BJ (cell line): ENCODE results near the gene TTLL10. TPM values are rescaled to one million over a fixed set of nuclear protein-coding genes. Genes with fewer than 3 reads are reported as not detected.

Source experiments
- CTCF ChIA-PET: fragments of 350-600 bp; formaldehyde crosslinking; extraction: SDS; loops from one replicate; lab custom pipeline; 2021; ENCODE audit warnings: antibody characterized with exemption, inconsistent platforms; lab: Yijun Ruan, JAX
- POLR2A ChIA-PET: fragments of 300-600 bp; sonication (Branson Sonifier 250); formaldehyde crosslinking; extraction: SDS; loops from one replicate; lab custom pipeline; 2021; ENCODE audit warnings: antibody characterized with exemption; lab: Charles Lee
- DNase-seq: peaks from one replicate; pipeline ENCODE4 v3.0.0-alpha.2; 2011; ENCODE audit warnings: low read depth
- H3K27me3 ChIP-seq: 2 replicates; pipeline ENCODE4 v1.6.0; 2011; ENCODE audit warnings: low read length; ENCODE audit not compliant: control insufficient read depth, insufficient read depth
- H3K36me3 ChIP-seq: 2 replicates; pipeline ENCODE4 v1.5.1; 2011; ENCODE audit warnings: low read length; ENCODE audit not compliant: control insufficient read depth, insufficient read depth
- H3K4me3 ChIP-seq: 2 replicates; pipeline ENCODE4 v1.5.1; 2011; ENCODE audit warnings: low read depth, mild to moderate bottlenecking, control low read depth, low read length
- CTCF ChIP-seq: IDR thresholded peaks from 2 replicates; pipeline ENCODE4 v1.5.1; 2011; ENCODE audit warnings: low read depth, mild to moderate bottlenecking, control low read depth, inconsistent platforms, low read length, moderate library complexity; ENCODE audit not compliant: insufficient read depth
- polyA plus RNA-seq: library from polyadenylated mRNA; depleted of rRNA; stranded (reverse); fragments of >200 nt; gene quantifications from 2 replicates; pipeline ENCODE4 v1.2.3, GENCODE V29; 2011

Gene TTLL10
- polyA plus RNA-seq, 1 experiment: not detected

DNA sequence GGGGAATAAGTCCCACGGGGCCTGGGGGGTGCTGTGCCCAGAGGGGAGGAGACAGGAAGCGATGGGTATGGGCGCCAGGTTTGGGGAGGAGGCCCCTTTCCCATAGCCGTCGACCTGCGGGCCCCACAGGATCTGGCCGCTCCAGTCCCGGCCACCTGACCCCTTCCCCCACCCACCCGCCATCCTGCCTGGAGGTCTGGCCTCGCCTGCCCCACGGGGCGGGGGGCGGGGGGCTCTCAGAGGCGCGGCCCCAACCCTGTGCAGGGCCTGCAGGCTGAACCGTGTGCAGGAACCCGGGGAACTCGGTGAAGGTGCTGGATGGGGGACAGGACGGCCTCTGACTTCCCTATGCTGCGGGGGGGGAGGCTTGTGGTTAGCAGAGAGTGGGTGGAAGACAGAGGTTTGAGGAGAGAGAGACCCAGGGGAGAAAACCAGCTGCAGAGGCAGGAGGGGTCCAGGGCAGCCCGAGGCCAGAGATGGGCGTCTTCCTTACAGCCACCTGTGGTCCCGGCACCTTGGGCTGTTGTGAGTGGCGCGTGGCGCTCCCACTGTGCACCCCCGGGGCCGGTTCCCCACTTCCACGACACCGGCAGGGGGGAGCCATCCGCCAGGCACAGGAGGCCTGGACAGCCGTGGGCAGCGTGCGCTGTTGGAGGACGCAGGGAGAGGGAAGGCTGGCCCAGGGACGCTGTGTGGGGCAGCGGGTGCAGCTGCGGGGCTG, 35.2 kb downstream of the TTLL10 start:
- Histone ChIP-seq H3K27me3 (peaks cover 2% of the 10 kb centered on the region; the same call in 1 of the 2 replicates), H3K36me3 (no peaks in the 10 kb centered on the region), H3K4me3 (no peak overlapping the region)
- ChIA-PET CTCF (interaction anchor here (1.2 kb wide), 1 partner anchor 18 kb away, joined by 3 read pairs; no protein-coding TSS in a partner anchor), POLR2A (interaction anchor here (0.6 kb wide), 1 partner anchor 110 kb away, joined by 6 read pairs; no protein-coding TSS in a partner anchor)
- no peak for TF ChIP-seq CTCF
- DNase-seq: no peak

- no peak for TF ChIP-seq CTCF
- no peaks in the 10 kb centered on the region; the same call in 1 of the 2 replicates for H3K36me3 ChIP-seq
- POLR2A ChIA-PET: no interaction called here
- DNase-seq: no peak
- CTCF ChIA-PET: interaction anchor here (1.0 kb wide), 1 partner anchor 9 kb away, joined by 3 read pairs; no protein-coding TSS in a partner anchor
- no peak overlapping the region for H3K4me3 ChIP-seq
- no peaks in the 10 kb centered on the region for H3K27me3 ChIP-seq
Observed at GRCh38 chr1:1210726-1211540, 37.3 kb downstream of the TTLL10 start.

DNA sequence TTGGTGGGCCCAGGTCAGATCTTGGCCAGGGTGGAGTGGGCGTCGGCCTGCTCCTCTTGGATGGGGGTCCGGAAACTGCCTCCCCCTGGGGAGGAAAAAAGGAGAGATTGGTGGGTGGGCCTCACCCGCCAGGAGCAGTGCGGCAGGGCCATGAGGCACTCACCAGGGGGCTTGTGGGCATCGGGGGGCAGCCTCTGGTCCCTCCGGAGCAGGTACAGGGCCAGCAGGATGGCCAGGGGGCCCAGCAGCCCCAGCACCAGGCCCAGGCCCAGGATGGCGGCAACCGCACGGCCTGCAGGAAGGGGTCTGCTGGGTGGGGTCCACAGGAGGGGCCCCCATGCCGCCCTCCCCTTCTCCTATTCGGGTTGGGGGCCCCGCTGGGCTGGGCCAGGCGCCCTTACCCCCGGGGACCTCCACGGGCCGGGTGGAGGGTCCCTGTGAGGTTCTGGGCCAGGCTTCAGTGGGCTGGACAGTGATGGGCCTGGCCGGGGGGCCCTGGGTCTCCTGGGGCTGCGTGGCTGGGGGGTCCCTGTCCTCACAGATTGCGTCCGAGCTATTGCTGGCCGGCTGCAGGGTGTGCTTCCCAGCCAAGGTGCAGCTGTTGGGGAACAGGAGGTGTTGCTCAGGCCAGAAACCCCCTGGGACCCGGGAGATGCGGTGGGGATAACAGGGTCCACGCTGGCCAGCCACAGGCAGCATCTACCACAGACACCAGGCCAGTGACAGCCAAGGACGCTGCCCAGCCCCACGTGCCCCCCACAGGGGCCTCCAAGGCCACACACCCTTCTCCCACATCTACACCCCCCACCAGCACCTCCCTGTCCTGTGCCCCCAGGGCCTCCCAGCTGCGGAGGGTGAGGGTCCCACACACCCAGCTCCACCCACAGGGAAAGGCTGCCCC, 38.1 kb downstream of the TTLL10 start:
- no peak for DNase-seq

DNA sequence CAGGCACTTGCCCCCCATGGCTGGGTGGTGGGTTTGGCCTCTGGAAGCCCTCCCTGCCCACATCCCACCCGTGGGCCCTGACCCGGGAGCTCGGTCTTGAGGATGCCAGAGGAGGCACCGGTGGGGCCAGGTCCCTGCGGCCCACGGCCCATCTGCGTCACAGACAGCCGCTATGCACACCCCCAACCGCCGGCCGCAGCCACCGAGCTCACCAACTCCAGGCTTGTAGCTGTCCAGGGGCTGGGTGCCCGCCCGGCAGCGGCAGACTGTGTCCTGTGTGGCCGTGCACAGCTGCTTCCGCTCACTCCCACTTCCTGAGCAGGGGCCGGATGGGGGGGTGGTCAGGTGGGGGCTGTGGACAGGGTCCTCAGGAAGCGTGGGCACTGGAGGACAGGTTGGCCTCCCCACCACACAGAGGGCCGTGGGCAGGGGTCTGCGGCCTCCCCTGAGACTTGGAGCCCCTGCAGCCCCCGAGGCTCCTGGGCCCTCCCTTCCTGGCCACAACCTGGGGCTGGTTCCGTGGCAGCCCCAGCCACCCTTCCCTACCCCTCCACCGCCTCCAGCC, 39.2 kb downstream of the TTLL10 start:
- DNase-seq: no peak
- POLR2A ChIA-PET: no interaction called here
- peaks cover 6% of the 10 kb centered on the region for H3K36me3 ChIP-seq
- no peak for TF ChIP-seq CTCF
- H3K27me3 ChIP-seq: no peaks in the 10 kb centered on the region
- CTCF ChIA-PET: interaction anchor here (0.5 kb wide), 1 partner anchor 89 kb away, joined by 4 read pairs; no protein-coding TSS in a partner anchor
- H3K4me3 ChIP-seq: no peak overlapping the region

More for the DNA sequence above, 38.1 kb downstream of the TTLL10 start:
- Histone ChIP-seq H3K27me3 (no peaks in the 10 kb centered on the region), H3K36me3 (peaks cover 4% of the 10 kb centered on the region), H3K4me3 (no peak overlapping the region)
- POLR2A ChIA-PET: no interaction called here
- CTCF ChIA-PET: no interaction called here
- TF ChIP-seq CTCF: no peak
